ENCODE results near the gene AUTS2.

GRCh38 chr7:70474639-70475234, 876.5 kb downstream of the AUTS2 start:
- TF ChIP-seq POLR2A (IDR thresholded peaks at IDR 0.05; ENCODE audit: low read depth, low read length) (no peak), POLR2AphosphoS5 (IDR thresholded peaks at IDR 0.05; ENCODE audit: low read depth, low read length) (no peak), TAF1 (IDR thresholded peaks at IDR 0.05; ENCODE audit: borderline replicate concordance, low read depth, low read length) (no peak)
